Hepatocyte (in vitro differentiated cells): ENCODE results near the gene ARL2.

Experiments
- EZH2phosphoT487 ChIP-seq: fragments of 200-600 bp; sonication (generic); IDR thresholded peaks from one replicate; pipeline ENCODE4 v1.6.1; 2018; ENCODE audit warnings: antibody characterized with exemption, mild to moderate bottlenecking, low read depth, moderate library complexity; ENCODE audit not compliant: unreplicated experiment, severe bottlenecking
- TF ChIP-seq, protein P1 (sequence below): fragments of 200-600 bp; sonication (generic); IDR thresholded peaks from 2 replicates; pipeline ENCODE4 v1.5.1; 2016; ENCODE audit warnings: antibody characterized with exemption, mild to moderate bottlenecking; ENCODE audit not compliant: poor library complexity

DNA sequence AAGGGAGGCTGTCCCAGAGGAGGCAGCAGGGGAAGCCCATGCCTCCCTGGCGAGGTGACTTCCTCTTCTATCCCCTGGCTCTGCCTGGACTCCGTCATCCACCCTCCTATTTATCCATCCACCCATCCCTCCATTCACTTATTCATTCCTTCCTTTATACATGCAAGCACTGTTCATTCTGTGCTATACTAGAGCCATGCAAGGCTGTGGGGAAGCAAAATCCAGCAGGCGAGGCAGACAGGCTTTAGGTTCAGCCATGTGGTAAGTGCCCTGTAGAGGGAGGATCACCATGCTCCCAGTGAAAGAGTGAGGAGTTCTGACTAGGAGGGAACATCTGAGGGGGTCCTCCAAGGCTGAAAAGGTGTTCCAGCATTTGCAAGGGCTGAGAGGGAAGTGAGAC, 45.6 kb downstream of the ARL2 start:
- TF ChIP-seq, protein P1, sequence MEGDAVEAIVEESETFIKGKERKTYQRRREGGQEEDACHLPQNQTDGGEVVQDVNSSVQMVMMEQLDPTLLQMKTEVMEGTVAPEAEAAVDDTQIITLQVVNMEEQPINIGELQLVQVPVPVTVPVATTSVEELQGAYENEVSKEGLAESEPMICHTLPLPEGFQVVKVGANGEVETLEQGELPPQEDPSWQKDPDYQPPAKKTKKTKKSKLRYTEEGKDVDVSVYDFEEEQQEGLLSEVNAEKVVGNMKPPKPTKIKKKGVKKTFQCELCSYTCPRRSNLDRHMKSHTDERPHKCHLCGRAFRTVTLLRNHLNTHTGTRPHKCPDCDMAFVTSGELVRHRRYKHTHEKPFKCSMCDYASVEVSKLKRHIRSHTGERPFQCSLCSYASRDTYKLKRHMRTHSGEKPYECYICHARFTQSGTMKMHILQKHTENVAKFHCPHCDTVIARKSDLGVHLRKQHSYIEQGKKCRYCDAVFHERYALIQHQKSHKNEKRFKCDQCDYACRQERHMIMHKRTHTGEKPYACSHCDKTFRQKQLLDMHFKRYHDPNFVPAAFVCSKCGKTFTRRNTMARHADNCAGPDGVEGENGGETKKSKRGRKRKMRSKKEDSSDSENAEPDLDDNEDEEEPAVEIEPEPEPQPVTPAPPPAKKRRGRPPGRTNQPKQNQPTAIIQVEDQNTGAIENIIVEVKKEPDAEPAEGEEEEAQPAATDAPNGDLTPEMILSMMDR = no peak
- TF ChIP-seq EZH2phosphoT487 = no peak
